Measurements from ENCODE around the gene CNPY4.

CNPY4 gene

DNA sequence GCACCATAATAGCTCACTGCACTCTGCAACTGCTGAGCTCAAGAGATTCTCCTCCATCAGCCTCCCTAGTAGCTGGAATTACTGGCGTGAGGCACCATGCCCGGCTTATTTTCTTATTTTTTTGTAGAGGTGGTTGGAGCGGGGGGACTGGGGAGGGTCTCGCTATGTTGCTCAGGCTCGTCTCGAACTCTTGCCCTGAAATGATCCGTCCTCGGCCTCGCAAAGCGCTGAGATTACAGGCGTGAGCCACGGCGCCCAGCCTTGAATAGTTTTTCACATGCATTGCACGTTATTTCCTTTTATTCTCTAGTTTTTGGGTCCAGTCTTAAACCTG lies 28.8 kb downstream of the CNPY4 start:
- no peak for DNase-seq (ENCODE audit: low read depth in 2 of 2)

DNA sequence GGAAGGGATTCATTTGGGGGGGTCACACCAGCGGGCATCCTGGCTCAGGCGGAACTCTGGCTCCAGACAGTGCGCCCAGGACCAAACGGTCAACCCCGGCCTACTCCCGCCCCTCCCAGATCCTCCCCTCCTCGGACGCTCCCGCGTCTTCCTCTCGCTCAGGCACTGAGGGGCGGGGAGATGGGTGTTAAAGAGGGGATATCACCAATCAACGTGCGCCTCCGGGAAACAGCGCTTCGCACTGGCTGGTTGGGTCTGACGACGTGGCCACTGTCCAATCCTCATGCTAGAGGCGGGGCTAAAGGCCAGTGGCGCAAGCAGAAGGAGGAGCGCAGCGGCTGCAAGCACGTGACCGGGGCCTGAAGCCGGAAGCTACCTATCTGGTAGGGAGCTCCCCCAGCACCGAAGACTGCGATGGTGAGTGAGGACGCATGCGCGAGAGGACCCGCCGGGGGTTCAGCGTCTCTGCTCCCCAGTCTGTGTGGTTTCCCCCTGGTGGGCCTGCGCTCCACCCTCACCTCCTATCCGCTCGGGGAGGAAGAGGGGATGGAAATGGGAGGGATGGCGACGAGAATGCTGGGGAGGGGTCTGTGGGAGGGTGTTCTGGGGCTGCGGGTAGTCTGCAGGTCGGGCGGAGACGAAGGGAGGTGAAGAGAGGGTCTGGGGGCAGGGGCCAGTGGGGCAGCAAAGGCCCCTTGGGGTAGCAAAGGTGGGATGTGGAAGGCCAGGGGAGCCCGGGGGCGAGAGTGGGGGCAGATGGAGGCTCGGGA lies 29.3 kb downstream of the CNPY4 start, which contains the start of gene LAMTOR4:
Gene LAMTOR4 (plus strand): TSS at position 360 of the 770 bp plus-strand sequence. CDS start 55 bp downstream, at position 415.
- DNase-seq (ENCODE audit: low read depth in 2 of 2) = peak; percentile 89 to 94

DNA sequence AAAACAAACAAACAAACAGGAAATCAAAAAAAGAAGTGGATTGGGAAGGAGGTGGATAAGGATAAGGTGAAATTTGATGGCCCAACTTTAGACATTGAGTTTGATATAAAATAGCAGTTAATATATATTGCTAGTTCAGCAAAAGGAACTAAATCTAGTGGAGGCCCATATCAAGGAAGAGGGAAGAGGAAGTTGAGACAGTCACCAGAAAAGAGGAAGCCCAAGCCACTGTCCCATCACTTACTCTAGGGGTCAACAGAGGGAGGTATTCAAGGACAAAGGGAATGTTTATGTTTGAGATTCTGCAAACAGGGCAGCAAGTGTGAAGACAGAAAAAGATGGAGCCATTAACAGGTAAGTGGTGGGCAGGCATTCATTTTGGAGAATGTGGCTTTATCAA lies 33.0 kb downstream of the CNPY4 start:
- no peak for DNase-seq (ENCODE audit: low read depth in 2 of 2)

DNA sequence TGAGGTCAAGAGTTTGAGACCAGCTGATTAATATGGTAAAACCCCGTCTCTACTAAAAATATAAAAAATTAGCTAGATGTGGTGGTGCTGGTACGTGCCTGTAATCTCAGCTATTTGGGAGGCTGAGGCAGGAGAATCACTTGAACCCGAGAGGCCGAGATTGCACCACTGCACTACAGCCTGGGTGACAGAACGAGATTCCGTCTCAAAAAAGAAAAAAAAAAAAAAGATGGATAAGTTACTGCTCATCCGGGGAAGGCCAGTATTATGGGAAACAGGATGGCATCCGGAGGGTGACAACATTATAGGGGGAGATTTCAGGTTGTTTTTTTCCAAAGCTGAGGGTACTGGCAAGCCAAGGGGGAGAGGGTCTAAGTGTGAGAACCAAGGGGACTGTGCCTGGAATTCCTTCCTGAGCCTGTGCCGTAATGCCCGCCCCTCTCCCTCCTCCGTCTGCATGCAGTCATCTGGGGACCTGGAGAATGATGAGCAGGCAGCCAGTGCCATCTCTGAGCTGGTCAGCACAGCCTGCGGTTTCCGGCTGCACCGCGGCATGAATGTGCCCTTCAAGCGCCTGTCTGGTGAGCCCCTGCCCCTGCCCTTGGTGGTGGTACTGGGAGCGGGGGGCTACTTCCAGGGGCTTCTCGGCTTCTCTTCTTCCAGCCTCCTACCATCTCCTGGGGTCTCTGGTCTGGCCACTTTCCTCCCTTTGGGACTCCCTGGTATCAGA lies 33.7 kb downstream of the CNPY4 start:
- DNase-seq (ENCODE audit: low read depth in 2 of 2) = no peak

DNA sequence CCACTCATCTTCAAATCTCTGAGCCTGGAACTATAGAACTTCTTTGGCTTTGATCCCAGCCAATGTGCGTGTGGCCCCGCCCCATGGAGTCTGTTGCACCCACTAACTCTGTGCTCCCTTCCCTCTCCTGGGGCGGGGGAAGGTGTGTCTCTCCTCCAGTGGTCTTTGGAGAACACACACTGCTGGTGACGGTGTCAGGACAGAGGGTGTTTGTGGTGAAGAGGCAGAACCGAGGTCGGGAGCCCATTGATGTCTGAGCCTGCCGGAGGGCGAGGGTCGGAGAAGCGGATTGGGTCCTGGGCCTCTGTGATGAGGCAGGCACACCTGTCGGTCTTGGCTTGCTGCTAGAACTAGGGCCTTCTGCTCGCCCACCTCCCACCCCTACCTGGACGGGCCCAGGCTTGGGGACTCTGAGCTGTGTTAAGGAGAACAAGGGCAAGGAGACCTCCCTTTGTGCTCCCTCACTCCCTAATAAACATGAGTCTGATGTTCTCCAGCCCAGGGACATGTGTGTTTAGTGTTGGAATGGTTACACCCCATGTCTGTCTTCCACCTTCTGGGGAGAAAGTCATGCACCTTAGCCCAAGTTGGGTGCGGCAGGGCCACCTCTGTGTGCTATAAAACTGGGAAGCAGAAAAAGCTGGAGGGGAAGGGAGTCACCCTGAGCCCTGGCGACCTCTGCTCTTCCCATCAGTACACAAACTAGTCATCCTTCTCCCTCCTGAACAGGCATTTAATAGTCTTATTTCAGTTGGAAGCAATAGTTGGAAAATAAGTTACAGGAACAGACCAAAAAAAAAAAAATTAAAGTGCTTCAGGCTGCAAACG lies 34.5 kb downstream of the CNPY4 start:
- no peak for DNase-seq (ENCODE audit: low read depth in 2 of 2)

DNA sequence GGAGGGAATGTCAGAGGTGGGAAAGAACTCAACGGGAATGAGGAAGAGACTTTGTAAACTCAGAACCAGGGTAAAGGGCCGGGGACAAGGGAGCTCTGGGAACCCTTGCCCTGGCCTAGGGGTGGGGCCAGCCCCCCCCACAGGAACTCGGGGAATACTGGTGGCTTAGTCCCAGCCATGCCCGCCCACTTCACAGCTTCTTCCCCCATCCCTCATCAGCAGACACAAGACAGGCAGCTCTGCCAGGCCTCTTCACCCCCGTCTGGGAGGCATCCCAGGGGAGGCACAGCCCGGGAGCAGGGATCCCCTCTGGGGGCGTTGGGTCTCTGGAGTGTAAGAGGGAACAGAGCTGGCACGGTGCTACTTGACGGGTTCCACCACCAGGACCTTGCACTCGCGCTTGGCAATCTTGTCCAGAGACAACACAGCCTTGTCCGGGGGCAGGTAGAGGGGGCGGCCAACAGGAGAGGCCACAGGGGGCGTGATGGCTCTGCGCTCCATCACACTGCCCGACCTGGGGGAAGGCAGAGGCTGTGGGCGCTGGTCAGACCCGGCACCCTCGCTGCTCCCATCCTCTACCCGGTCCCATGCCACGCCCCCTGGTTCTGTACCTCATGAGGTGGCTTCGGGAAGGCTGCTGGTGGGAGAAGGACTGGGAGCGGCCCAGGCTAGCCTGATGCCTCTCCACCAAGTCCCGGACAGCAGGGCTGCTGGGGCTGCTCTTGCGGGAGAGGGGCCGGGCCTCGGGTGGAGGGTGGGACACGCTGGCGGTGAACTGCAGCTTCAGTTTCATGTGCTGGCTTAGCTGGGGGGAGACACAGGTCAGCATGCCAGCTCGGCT lies 35.4 kb downstream of the CNPY4 start:
- DNase-seq (ENCODE audit: low read depth in 2 of 2) = no peak

DNA sequence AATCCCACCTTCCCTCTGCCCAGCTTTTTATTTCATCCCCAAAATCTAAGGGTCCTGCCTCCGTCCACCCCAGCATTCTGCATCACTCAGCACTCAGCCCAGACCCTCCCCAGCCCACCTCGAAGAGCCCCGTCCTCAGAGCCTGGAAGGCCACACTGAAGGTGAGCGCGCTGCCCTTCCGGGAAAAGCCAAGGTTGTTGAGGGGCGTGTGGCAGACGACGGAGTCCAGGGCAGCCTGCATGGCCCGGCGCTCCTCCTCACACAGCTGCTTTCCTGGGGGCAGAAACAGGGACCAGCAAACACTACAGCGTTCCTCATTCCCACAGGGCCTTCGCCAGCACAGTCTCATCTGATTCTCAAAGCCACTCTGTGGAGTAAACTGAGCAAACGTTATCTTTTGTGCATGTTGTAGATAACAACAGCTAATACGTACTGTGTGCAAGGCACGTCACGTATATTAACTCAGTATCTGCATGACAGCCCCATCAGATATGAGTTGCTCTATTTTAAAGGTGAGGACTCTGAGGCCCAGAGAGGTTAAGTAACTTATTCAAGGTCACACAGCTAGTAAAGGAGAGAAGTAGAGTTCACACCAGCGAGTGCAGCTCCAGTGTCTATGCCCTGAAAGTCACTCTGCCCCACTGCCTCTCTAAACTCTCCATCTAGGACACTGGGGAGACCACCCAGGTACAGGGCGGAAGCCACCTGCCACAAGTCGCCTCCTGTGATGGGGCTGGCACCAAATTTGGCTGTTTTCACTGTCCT lies 36.3 kb downstream of the CNPY4 start:
- no peak for DNase-seq (ENCODE audit: low read depth in 2 of 2)

DNA sequence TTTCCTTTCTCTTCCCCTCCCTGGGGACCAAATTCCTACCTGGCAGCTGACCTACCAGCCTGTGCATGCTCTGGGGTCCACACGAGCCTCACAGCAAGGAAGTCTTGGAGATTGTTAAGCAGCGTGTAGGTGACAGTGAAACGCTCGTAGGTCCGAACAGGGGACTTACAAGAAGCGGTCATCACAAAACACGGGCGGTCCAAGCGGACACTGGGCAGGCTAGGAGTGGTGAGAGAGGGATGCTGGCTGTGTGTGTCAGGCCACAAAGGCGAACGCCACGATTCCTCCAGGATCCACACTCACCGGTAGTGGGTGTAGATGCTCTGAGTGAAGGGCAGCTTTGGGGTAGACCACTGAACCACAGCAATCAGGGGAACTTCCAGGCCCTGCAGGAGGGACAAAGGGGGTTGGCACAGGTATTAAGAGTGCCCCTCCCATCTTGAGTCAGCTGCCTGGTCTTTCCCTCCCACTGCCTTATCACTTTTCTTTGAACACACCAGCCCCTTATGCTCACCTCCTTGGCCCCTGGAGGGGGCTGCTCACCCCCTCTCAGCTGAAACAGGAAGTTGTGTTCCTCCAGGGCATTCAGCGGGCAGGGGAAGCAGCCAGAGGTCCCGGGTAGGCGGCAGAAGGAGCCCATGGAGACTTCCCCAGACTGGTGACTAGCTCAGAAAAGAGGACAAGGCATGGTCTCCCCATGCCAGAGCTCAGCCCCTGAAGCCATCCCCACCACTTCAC lies 37.1 kb downstream of the CNPY4 start:
- DNase-seq (ENCODE audit: low read depth in 2 of 2) = no peak

DNA sequence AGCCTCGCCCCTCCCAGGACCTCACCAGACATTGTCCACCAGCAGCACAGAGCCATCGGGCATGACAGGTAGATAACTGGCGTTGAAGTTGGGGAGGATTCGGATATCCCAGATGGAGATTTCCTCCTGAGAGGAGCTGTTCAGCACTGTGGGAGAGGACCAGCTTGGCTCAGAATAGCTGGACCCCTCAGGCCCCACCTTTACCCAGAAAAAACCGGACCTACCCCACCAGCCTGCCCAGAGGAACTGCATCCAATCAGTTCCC lies 37.6 kb downstream of the CNPY4 start:
- no peak for DNase-seq (ENCODE audit: low read depth in 2 of 2)

DNA sequence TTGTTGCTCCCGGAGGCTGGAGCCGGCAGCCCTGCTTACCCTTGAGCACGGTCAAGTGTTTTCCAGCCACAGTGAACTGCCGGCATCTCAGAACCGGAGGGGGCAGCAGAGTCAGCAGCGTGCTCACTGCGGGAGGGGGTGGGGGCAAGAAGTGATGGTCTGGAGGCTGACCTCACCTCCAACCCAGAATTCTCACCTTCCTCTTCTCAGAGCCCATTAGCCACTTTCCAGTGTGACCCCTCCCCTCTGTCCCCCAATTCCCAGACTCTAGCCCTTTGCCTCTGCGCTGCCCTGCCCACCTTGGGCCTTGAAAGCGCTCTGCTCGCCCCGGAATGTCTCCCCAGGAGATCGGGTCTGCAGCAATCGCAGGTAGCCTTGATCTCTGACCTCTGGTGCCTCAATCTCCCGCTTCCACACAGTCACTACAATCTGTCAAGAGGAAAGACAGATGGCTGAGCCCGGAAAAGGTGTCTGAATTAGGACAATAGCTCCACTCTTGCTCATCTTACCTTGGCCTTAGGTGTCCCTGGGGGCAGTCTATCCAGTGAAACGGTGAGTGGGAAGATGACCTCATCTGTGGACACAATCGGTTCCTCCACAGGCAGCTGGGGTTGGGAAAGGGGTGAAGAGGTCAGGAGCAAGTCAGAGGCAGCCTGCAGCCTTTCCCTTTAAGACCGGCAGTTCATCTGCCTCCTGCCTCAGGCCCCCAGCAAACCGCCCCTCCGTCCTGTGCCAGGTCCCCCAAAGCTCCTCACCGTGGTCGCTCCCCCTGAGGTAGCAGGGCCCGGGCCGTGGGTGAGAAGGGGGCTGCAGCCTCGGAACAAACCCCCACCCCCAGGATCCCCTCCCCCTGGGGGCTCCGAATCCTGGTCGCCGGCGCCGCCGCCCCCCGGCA lies 38.1 kb downstream of the CNPY4 start:
- no peak for DNase-seq (ENCODE audit: low read depth in 2 of 2)

DNA sequence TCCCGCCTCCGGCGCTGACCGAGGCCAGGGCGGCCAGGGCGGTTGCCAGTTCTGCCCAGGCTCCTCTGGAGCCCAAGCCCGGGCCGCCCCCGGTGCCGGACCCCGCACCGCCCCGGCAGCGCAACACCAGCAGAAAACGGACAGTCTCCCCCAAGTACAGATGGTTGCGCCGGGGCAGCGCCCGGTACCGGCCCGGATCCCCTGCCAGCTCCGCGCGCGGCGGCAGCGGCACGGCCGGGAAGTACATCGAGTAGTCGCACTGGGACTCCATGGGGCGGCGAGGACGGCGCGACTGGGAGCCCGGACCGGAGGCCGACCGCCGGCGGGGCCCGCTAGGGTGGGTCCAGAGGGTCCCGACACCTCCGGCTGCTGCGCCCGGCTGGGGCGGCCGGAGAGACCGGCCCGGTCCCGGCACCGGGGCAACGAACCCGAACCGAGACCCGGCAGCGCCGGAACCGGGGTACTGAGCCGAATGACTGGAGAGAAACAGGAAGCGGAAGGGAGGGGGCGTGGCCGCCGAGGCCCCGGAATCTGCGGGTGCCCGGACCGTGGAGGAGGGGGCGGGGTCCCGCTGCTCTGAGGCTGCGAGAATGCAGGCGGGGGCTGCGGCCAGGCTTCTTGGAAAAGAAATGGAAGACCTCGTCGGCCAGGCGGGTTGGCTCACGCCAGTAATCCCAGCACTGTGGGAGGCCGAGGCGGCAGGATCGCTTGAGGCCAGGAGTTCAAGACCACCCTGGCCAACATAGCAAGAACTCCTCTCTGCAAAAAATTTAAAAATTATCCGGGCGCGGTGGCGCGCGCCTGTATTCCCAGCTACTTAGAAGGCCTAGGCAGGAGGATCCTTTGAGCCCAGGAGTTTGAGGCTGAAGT lies 39.0 kb downstream of the CNPY4 start, which contains the start of gene TRAPPC14:
Gene TRAPPC14 (minus strand): TSS at position 495 of the 870 bp plus-strand sequence. CDS start 224 bp downstream, at position 271.
- DNase-seq (ENCODE audit: low read depth in 2 of 2) = peak; percentile 88 to 96

DNA sequence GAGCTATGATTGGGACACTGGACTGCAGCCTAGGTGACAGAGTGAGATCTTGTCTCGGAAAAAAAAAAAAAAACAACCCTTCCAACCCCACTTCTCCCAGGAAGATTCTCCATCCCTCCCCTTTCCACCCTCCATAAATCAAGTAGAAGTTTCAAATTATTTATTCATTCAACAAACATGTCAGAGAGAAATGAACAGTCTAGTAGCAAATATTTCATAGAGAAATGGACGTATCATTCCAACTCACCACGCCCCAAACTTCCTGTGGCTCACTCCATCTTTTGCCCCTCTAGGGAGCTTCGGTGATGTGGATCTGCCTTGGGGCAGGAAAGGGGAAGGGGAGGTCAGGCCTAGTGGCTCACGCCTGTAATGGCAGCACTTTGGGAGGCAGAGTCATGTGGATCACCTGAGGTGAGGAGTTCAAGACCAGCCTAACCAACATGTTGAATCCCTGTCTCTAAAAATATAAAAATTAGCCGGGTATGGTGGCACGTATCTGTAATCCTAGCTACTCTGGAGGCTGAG lies 39.7 kb downstream of the CNPY4 start:
- DNase-seq (ENCODE audit: low read depth in 2 of 2) = no peak

DNA sequence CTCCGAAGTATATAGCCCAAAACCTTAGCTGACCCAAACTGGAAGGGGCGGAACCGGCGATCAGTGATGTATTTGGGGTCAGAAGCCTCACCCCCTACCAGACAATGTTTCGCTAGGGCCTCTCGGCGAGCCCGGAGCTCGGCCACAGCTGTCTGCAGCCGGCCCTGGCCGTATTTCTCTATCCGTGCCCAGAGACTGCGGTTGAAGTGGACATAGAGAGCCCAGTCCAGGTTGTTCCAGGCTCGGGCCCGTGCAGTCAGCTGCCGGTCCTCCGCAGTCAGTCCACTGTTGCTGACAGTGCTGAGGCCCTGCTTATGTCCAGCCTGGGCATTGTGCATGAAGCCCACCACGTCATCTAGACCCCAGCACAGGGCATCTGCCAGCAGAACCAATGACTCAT lies 40.6 kb downstream of the CNPY4 start:
- no peak for DNase-seq (ENCODE audit: low read depth in 2 of 2)

DNA sequence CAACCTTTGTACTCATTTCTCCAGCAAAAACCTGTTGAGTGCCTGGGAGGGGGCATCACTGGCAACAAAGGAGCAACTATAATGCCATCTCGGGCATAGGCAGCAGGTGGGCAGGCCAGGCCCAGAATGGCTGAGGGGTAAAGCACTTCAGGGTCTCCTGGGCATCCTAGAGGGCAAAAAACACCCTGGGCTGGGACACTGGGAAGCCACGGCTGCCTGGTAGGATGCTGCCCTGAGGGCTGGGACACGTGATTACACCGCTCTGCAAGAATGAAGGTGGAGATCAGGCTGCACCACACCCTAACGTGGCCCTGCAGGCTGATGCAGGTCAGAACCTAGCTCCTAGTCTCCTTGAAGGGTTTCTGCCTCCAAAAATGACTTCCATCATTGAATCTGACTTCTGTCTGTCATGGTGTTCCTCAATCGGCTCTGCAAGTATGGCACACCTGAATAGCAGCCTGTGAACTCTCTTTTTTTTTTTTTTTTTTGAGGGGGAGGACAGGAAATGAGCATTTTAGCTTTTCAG lies 43.6 kb downstream of the CNPY4 start:
- DNase-seq (ENCODE audit: low read depth in 2 of 2) = no peak

DNA sequence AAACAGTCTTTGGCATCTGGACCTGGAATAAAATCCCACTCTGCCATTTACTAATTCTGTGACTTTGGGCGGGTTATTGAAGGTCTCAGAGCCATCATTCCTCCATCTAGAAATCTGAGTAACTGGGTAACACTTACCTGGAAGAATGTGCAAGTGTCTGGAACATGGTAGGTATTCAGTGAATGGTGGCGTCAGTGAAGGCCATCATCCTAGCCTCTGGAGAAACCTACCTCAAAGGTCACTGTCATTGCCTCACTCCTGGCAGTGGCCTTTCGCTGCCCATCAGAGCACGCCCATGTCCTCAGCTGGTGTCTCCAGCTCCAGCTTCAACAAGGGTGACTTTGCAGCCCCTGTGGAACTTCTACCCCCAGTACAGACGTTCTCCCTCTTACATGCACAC lies 44.4 kb downstream of the CNPY4 start:
- no peak for DNase-seq (ENCODE audit: low read depth in 2 of 2)

DNA sequence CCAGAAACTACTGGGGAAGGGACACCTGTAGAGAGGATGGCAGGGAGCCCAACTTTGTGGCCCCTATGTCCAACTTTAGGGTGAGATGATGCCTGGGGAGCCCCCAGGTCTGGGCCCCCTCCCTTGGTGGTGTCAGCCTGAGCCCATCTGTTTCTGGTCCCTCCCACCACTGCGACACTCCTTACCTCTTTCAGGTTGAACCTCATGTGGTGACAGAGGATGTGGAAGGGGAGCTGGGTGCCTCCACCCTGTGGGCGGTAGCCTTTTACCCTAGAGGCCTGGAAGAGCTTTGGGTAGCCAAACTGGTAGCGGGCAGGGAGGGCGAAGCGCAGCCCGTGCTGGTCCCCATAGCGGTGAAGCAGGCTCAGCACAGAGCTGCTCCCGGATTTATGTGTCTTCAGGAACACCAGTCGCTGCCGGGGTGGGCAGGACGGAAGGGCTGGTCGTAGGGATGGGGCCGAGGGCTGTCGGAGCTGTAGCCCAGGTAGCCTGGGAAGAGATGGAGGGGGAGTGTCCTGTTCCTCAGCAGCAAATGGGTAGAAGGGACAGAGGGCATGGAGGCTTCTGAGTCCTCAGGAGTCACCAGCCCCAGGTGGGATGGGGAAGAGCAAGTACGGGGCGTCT lies 47.0 kb downstream of the CNPY4 start:
- no peak for DNase-seq (ENCODE audit: low read depth in 2 of 2)

Data from stimulated activated CD4-positive, alpha-beta T cell treated with anti-CD3 and anti-CD28 coated beads, Interleukin-1b, Interleukin-23, amount 100 ng/mL, for 4 hours (primary cell).